OCI-M1 (cell line): ENCODE measurements around the gene CSF2.
A peak's percentile ranks its signal among the peaks of the same experiment; 100 is the strongest.
"Not testable (repeated sequence)": the region's sequence is repeated elsewhere in the genome, so short reads cannot be mapped to it uniquely, and the experiment has no call there.

Experiments
- DNase-seq: peaks from one replicate; lab custom pipeline; 2025; lab: John Stamatoyannopoulos, UW

Gene CSF2

GRCh38 chr5:132090107-132090506 lies 16.5 kb downstream of the CSF2 start:
- peak; percentile 24 for DNase-seq

- DNase-seq = no peak
These were observed 19.7 kb downstream of the CSF2 start for GRCh38 chr5:132093271-132093670.

GRCh38 chr5:132094393-132095076 lies 20.9 kb downstream of the CSF2 start:
- no peak for DNase-seq

GRCh38 chr5:132095077-132095410 lies 21.5 kb downstream of the CSF2 start:
- DNase-seq = no peak

GRCh38 chr5:132095424-132095972 lies 21.9 kb downstream of the CSF2 start:
- DNase-seq = no peak

- no peak for DNase-seq
These were observed 23.3 kb downstream of the CSF2 start for GRCh38 chr5:132096904-132097303.

- DNase-seq = peak; percentile 94
These were observed 24.6 kb downstream of the CSF2 start for GRCh38 chr5:132098151-132098594.

- DNase-seq = no peak
These were observed 25.0 kb downstream of the CSF2 start for GRCh38 chr5:132098621-132099020.

GRCh38 chr5:132099076-132099748 lies 25.6 kb downstream of the CSF2 start:
- DNase-seq = peak; percentile 21

- peak; percentile 21 for DNase-seq
These were observed 26.3 kb downstream of the CSF2 start for GRCh38 chr5:132099905-132100304.

GRCh38 chr5:132100672-132101261 lies 27.2 kb downstream of the CSF2 start:
- DNase-seq = no peak

- no peak for DNase-seq
These were observed 27.8 kb downstream of the CSF2 start for GRCh38 chr5:132101385-132101880.

GRCh38 chr5:132102101-132102701 lies 28.6 kb downstream of the CSF2 start:
- no peak for DNase-seq

GRCh38 chr5:132102944-132103331 lies 29.3 kb downstream of the CSF2 start:
- no peak for DNase-seq

- peak; percentile 74 for DNase-seq
These were observed 29.9 kb downstream of the CSF2 start for GRCh38 chr5:132103332-132103951.

GRCh38 chr5:132103969-132104391 lies 30.4 kb downstream of the CSF2 start:
- DNase-seq = no peak

- no peak for DNase-seq
These were observed 31.0 kb downstream of the CSF2 start for GRCh38 chr5:132104556-132104955.

- no peak for DNase-seq
These were observed 32.1 kb downstream of the CSF2 start for GRCh38 chr5:132105688-132106087.

- not testable (repeated sequence) for DNase-seq
These were observed 34.9 kb downstream of the CSF2 start for GRCh38 chr5:132108495-132108894.

- DNase-seq = not testable (repeated sequence)
These were observed 35.4 kb downstream of the CSF2 start for GRCh38 chr5:132108957-132109356.

- no peak for DNase-seq
These were observed 36.0 kb downstream of the CSF2 start for GRCh38 chr5:132109494-132110053.

- no peak for DNase-seq
These were observed 36.6 kb downstream of the CSF2 start for GRCh38 chr5:132110195-132110594.
